SK-N-SH treated with all-trans-retinoic acid at 6 μM for 48 hours (cell line): ENCODE measurements around the gene OR13C2.

Source experiments
- BACH2 ChIP-seq: fragments of 250-450 bp; sonication (Bioruptor Pico); IDR thresholded peaks from 2 replicates; pipeline ENCODE4 v1.9.0; 2021; ENCODE audit warnings: mild to moderate bottlenecking, borderline replicate concordance
- CREB5 ChIP-seq: fragments of 250-450 bp; sonication (Bioruptor Pico); IDR thresholded peaks from 2 replicates; pipeline ENCODE4 v1.5.1; 2020; ENCODE audit warnings: low read depth, mild to moderate bottlenecking, moderate library complexity
- TOX ChIP-seq: fragments of 250-450 bp; sonication (Bioruptor Pico); IDR thresholded peaks from 2 replicates; pipeline ENCODE4 v1.8.0; 2021; ENCODE audit warnings: mild to moderate bottlenecking, moderate library complexity, borderline replicate concordance
- ZNF70 ChIP-seq: fragments of 450-650 bp; formaldehyde crosslinking; IDR thresholded peaks from 2 replicates; pipeline ENCODE4 v1.5.0; 2020; ENCODE audit warnings: mild to moderate bottlenecking, moderate library complexity

- TF ChIP-seq TOX (no peak), BACH2 (CRISPR knock-in tag) (no peak), CREB5 (no peak), ZNF70 (no peak)
Measured at GRCh38 chr9:104586496-104587180, 18.8 kb downstream of the OR13C2 start.
